ENCODE data around the gene HHEX.

- no peak for TF ChIP-seq CTCF (IDR thresholded peaks at IDR 0.05)
- TF ChIP-seq POLR2A (IDR thresholded peaks at IDR 0.05): no peak
These were observed 31.0 kb downstream of the HHEX start for GRCh38 chr10:92720831-92721165.

All from testis (tissue), 2 donors.